NCI-H2196 (cell line): ENCODE results near the gene EXOC3L4.
"Not testable (repeated sequence)": the region's sequence is repeated elsewhere in the genome, so short reads cannot be mapped to it uniquely, and the experiment has no call there.

Source experiments
- DNase-seq: peaks from one replicate; lab custom pipeline; 2025; ENCODE audit not compliant: unreplicated experiment; lab: John Stamatoyannopoulos, UW

Gene EXOC3L4

GRCh38 chr14:103146141-103146709 lies 51.7 kb downstream of the EXOC3L4 start:
- DNase-seq = no peak

DNA sequence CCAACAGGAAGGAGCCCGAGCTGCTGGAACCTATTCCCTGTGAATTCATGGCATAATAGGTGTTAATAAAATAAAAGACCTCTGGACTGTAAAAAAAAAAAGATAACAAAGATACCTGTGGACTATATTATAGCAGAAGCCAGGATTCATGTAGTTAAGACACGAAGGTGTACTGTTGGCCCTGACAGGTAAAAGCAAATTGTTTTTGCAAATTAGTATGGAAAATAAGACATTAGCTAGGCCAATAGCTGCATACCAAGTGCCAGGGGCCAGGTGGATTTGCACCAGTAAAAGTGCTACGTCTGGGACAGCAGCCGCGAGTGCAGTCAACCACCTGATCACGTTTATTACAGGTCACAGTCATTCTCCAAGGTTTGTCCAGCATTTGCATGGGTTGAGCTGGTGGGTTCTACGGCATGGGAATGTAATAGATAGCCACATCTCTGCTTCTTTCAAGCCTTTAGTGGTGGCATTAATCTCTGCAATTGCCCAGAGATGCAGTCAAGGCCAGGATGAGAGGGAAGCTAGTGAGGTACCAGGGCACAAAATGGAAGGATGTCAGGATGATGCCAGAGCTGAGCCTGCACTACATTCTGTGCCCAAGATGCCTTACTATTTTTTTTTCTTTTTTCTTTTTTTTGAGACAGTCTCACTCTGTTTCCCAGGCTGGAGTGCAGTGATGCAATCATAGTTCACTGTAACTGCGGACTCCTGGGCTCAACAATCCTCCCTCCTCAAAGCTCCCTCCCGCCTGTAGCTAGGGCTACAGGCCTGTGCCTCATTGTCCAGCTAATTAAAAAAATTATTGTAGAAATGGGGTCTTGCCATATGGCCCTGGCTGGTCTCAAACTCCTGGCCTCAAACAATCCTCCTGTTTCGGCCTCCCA lies 55.1 kb downstream of the EXOC3L4 start:
- DNase-seq = no peak

- DNase-seq = no peak
Observed at GRCh38 chr14:103151270-103151945, 56.9 kb downstream of the EXOC3L4 start.

DNA sequence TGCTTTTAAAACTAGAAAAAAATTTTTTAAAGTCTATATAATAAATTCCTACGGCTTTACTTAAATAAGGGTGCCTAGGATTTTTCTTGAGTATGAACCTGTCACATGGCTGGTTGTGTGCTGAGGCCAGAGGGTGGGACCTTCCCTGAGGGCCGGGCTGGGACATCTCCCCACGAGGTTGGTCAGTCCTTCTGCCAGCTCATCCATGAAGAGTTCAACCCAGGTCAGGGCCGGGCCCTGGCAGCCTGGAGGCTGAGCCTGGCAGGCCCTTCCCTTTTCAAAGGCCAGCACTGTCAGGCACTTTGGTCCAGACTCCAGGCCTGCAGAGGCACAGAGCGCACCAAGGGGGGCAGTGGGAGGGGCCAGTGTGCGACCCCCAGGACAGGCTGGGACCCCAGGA lies 60.5 kb downstream of the EXOC3L4 start:
- peak; percentile 42 for DNase-seq

DNA sequence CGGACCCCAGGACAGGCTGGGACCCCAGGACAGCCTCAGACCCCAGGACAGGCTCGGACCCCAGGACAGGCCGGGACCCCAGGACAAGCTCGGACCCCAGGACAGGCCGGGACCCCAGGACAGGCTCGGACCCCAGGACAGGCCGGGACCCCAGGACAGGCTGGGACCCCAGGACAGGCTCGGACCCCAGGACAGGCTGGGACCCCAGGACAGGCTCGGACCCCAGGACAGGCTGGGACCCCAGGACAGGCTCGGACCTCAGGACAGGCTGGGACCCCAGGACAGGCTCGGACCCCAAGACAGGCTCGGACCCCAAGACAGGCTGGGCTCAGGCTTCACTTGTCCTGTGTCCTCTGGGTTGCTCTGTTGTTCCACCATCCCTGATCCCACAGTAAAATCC lies 60.9 kb downstream of the EXOC3L4 start:
- DNase-seq = not testable (repeated sequence)

DNA sequence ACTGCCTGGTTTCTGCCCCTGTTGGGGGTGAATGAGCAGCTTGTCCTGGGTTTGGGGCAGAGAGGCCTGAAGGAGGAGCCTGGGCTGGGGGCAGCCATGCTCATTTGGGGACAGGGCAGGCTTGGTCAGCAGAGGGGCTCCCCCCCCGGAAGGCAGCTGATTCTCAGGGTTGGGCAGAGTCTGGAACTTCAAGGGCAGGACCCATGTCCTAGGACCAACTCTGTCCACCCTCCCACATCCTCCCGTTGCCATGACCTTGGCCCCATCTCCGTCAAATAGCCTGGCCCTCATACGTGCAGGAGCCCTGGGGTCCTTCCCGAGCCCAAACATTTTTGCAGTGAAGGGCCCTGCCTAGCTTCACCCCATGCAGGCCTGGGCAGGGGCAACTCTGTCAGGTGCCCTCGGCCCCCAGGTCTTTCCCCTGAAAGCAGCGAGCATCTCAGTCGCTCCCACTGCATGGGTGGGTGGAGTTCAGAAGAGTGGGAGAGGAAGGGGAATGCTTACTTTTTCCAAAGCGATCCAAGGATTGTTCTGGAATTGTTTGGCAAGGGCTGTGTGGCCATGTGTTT lies 61.4 kb downstream of the EXOC3L4 start:
- DNase-seq = no peak

GRCh38 chr14:103156651-103157378 lies 62.3 kb downstream of the EXOC3L4 start:
- DNase-seq = no peak

DNA sequence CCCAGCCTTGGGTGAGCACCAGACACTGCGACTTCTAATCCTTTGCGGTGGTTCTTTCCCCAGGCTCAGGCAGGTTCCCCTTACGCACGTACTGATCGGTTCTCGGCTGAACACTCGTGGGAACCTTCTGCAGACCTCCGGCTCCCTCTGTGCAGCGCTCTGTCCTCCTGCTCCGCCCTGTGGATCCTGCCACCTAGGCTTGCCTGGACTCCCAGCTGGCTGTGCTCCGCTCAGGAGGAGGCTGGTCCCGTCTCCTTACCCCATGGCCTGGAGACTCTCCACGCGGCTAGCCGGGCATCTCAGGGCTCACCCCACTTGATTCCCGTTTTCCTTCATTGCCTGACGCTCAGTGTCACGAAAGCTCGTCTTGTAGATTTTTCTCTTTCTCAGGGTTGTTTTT lies 63.4 kb downstream of the EXOC3L4 start:
- no peak for DNase-seq

- DNase-seq = no peak
Observed at GRCh38 chr14:103158688-103159087, 64.2 kb downstream of the EXOC3L4 start.
